NCI-H1436 (cell line): Measurements from ENCODE around the gene EGF.
"Not testable (repeated sequence)": the region's sequence is repeated elsewhere in the genome, so short reads cannot be mapped to it uniquely, and the experiment has no call there.

ENCODE experiments used
- DNase-seq: peaks from one replicate; lab custom pipeline; 2025; lab: John Stamatoyannopoulos, UW

Gene EGF

DNA sequence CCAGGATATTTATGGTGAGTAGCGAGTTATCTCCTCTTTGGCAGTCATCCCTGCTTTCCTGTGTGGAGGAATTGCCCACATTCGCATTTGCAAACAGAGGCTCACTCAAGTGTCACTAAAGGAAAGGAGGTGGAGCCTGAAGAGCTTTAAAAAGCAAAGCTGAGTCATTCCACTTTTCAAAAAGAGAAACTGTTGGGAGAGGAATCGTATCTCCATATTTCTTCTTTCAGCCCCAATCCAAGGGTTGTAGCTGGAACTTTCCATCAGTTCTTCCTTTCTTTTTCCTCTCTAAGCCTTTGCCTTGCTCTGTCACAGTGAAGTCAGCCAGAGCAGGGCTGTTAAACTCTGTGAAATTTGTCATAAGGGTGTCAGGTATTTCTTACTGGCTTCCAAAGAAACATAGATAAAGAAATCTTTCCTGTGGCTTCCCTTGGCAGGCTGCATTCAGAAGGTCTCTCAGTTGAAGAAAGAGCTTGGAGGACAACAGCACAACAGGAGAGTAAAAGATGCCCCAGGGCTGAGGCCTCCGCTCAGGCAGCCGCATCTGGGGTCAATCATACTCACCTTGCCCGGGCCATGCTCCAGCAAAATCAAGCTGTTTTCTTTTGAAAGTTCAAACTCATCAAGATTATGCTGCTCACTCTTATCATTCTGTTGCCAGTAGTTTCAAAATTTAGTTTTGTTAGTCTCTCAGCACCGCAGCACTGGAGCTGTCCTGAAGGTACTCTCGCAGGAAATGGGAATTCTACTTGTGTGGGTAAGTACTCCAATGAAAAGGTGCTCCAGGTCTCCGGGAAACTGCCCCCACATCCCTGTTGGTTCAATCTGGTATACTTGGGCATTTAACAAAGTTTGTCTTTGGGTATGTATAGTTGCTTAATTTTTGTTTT lies at the start of gene EGF:
TSS of gene EGF (plus strand) at position 178 of the 890 bp plus-strand sequence. CDS start at position 631, 453 bp downstream.
- no peak for DNase-seq

GRCh38 chr4:109864134-109864533 lies 48.5 kb upstream of the EGF start:
- DNase-seq: no peak

- DNase-seq: no peak
These were observed 42.6 kb upstream of the EGF start for GRCh38 chr4:109870061-109870460.

DNA sequence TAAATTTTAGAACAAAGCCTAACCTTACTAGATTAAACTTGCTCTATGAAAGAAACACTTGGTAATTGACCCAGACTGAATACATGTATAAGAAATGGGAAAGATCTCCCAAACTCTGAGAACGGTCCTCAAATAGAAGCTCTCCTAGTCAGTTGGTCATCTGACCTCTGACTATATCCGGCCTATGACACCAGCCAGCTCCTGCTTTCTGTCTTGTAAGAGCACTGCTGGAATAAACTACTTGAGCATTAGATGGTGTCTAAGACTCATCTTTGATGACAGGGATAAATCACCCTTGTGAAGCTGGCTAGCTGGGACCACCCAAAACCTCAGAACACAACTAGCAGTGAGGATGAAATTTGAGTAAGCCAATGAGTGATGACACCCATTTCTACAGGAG lies 40.6 kb upstream of the EGF start:
- no peak for DNase-seq

DNA sequence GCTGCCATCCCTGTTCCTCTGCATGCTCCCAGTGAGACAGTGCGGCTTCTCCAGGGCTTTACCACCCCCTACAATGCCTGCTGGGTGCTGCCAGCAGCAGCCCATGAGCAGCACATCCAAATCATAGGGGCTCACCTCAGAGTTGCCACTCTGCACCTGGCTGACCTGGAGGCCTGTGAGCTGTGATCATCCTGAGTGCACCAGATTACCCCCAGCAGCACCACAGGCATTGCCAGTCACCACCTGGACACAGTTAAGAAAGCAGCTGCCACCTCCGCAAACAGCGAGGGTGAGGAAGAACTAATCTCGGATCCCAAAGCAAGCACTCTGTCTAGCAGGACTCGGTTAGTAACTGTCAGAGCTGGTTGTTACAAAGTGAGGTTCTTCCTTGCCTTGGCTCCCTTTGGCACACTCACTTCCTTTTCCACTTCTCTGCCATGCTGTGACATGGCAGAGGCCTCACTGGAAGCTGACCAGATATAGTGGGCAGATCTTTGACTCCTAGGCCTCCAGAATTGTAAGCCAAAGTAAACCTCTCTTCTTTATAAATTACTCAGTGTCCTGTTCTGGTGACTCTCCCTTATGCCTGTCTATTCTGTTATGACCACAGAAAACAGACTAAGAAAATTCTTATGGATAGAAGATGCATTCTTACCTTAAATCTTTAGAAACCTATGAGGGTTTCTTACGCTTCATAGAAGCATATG lies 39.6 kb upstream of the EGF start:
- DNase-seq: no peak

DNA sequence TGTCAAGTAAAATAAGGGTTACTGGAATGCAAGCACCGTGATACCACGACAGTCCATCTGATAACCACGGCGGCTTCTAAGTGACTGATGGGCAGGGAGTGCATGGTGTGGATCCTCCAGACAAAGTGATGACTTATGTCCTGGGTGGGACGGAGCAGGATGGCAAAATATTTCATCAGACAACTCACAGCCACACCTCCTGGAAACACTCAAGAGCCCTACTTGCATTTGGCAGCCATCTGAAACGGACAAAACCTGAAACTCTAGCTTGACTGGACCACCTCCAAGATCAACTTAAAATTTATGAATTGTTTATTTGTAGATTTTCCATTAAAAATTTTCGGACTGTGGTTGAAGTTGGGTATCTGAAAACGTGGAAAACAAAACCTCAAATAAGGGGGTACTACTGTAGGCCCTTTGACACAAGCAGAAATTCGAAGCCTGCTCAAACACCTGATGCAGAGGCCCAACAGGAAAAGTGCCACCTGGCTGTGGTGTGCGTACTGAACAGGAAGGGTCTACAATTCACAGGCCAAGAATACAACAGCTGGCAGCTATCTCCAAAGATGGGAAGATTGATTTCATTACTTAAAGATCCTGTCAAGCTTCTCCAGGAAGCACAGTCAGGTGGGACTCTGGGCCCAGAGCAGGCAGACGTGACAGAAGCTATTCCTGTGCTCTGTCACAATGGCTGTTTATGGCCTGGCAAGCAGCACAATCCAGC lies 38.7 kb upstream of the EGF start:
- no peak for DNase-seq

DNA sequence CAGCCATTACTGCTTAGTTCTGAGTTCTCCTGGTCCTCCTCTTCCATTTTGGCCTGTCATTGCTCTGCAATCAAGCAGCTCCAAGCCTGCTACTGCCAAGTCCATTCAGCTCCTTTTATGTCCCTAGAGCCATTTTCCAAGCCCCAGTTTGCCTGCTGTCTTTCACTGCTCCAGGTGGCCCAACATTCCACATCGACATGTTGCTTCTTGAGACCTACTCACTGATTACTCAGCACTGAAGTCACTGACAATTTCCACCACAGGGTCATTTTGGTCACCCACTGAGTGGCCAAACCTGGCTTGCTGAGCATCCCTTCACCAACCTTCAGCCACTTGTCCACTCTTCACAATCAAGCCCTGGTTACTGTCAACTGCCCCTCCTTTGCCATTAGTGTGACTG lies 37.6 kb upstream of the EGF start:
- DNase-seq: no peak

DNA sequence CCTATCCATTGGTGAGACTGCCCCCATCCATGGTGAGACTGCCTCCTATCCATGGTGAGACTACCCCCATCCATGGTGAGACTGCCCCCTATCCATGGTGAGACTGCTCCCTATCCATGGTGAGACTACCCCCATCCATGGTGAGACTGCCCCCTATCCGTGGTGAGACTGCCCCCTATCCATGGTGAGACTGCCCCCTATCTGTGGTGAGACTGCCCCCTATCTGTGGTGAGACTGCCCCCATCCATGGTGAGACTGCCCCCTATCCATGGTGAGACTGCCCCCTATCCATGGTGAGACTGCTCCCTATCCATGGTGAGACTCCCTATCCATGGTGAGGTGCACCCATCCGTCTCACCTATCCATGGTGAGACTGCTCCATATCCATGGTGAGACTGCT lies 37.1 kb upstream of the EGF start:
- not testable (repeated sequence) for DNase-seq

DNA sequence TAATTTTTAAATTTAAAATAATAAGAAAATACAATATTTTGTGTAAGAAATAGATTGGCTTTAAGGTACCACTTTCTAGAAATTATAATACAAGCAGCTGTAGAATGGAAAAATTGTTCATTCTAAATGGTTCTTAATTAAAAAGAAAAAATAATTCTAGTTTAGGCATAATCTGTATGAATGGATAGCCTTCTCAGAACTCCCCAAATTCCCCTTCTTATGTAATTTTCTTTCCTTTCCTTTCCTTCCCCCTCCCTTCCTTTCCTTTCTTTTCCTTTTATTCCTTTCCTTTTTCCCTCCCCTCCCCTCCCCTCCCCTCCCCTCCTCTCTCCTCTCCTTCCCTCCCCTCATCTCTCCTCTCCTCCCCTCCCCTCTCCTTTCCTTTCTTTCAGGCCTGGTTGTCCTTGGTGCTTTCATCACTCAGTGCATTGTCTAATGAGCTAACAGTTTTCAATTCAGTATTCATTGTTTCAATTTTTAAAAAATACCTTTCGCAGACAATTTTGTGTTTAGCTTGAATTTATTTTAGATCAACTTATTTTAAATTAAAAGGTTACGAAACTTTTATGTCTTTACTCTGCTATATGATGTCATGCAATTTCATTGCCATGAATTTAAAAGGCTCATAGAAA lies 35.9 kb upstream of the EGF start:
- no peak for DNase-seq

- no peak for DNase-seq
These were observed 35.3 kb upstream of the EGF start for GRCh38 chr4:109877400-109877799.

- no peak for DNase-seq
These were observed 34.3 kb upstream of the EGF start for GRCh38 chr4:109878355-109878754.

DNA sequence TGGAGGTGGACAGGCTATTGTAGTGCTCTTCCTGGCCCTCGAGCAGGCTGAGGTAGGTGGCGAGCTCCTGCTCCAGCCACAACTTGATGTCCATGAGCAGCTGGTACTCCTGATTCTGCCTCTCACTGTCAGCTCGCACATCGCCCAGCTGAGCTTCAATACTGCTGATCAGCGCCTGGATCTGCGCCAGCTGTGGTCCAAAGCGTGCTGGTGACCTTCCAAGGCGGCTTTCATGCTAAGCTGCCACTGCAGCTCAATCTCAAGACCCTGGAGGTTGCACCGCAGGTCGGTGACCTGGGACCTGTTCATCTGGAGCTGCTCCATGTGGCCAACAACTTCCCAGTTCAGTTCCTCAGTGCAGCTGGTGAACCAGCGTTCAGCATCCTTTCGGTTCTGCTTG lies 33.6 kb upstream of the EGF start:
- no peak for DNase-seq

DNA sequence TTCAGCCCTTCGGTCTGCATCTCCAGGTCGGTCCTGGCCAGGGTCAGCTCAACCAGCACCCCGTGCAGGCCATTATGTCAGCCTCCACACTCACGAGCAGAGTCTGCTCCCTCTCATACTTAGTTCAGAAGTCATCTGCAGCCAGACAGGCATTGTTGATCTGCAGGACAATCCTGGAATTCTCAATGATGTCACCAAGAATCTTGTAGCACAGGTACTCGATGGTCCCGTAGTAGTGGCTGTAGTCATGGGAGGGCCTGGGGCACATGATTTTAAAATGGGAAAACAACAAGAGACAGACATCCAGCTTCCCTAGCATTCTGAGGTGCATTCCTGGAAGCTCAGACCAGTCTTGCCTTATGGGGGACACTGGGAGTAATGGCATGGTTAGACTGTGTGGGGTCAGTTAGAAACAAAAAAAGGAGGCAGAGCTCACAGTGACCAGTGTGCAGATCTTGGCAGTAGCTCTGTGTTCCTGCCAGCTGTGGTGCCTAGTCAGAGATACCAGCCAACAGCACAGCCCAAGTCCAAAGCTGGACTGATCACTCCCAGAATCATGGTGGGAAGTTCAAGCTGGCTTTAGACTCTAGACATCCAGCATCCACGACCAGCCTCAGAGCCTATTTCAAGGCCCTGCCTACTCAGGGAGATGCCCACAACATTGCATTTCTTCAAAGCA lies 32.9 kb upstream of the EGF start:
- no peak for DNase-seq

DNA sequence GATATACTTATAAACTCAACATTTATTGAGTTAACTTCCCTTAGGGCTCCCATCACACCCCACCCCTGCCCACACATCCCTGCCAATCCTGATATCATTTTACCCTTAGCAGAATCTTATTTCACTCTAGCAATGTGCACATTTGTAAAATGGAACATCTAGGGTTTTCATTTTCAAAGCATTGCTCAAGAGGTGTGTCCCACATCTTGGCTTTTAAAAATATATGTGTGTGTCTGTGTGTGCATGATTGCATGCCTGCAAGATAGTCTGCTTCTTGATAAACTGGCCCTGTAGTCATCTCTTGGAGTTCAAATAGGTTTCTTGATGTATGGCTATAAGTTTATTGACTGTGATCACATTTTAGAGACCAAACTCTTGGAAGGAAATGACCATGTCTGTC lies 26.4 kb upstream of the EGF start:
- DNase-seq: no peak

DNA sequence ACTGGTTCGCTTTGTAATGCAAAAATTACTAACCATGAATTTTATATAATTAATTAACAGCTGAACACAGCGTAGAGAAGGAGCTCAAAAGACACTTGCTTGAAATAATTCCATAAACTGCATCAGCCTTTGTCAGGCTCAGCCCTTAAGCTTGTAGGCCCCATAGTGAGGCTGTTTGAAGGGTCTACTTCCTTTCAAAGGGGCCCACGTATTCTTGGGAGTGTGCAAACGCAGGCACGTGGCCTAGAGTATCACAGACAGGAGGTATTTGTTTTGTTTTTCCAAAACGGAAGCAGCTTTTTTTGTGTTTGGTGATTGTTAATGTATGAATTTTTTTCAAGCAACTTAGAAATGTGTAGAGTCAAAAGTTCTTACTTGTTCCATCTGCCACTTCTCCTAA lies 25.6 kb upstream of the EGF start:
- no peak for DNase-seq

DNA sequence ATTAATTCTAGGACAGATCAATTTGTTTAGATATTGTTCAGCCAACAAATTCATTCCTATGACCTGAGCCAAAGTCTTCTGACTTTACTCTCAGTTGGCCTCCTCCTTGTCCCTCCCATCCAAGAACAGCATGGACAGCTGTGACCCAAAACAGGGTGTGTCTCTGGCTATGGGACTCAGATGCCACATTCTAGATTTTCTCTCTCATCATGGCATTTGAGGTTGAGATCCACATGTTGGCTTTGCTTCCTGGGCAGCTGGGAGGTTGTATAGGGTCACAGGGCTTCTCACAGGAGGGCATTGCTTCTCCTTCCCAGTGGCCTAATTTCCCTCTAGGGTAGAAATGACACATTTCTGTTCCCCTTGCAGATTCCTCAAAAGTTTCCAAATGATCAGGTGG lies 22.6 kb upstream of the EGF start:
- no peak for DNase-seq

DNA sequence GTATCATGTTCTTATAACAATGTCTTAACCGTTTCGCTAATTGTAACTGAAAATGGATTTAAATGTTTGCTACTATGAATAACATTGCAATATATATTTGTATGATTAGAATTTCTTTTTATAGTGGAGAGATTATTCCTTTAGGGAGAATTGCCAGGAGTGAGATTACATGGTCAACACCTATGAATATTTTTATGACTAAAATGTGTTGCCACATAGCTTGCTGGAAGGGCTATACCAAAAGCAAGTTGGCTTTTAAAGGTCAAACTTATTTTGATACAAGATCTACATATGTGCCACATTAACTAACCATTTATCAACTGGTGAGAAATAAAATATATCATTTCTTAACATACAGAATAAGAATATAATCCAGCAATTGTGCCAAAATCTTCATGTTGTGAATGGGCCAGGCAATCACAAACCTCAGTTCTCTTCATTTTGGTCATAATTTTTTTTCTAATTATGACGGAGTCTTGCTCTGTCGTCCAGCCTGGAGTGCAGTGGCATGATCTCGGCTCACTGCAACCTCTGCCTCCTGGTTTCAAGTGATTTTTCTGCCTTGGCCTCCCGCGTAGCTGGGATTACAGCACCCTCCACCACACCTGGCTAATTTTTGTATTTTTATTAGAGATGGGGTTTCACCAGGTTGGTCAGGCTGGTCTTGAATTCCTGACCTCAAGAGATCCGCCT lies 10.0 kb upstream of the EGF start:
- no peak for DNase-seq

DNA sequence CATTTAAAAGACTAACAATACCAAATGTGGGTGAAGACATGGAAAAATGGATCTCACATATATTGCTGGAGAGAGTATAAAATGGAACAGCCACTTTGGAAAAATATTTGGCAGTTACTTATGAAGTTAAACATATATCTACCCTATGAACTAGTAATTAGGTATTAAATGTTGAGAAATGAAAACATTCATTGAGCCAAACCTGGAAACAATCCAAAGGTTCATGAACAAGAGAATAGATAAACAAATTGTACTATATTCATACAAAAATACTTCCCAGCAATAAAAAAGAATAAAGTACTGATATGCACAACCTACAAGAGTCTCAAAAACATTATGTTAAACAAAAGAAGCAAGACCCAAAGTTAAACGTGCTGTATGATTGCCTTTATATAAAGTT lies 4.0 kb upstream of the EGF start:
- DNase-seq: no peak

- DNase-seq: no peak
These were observed 2.4 kb upstream of the EGF start for GRCh38 chr4:109910256-109910655.

- DNase-seq: no peak
These were observed 1.0 kb downstream of the EGF start for GRCh38 chr4:109913596-109914241.

GRCh38 chr4:109914322-109914721 lies 1.6 kb downstream of the EGF start:
- DNase-seq: no peak
